HepG2 (cell line): ENCODE data around the gene UST.

Source experiments
- CTCF ChIP-seq: sonication (generic); formaldehyde crosslinking; IDR thresholded peaks from 2 replicates; pipeline ENCODE4 v1.5.0; 2020; ENCODE audit warnings: mild to moderate bottlenecking, missing genetic modification reagents, moderate library complexity
- IRF2 ChIP-seq: IDR thresholded peaks from 2 replicates; pipeline ENCODE4 v1.6.1; 2018; ENCODE audit warnings: missing genetic modification reagents, missing compliant biosample characterization
- KDM5A ChIP-seq: fragments of 200-600 bp; sonication (generic); IDR thresholded peaks from 2 replicates; pipeline ENCODE4 v1.7.0; 2018; ENCODE audit warnings: antibody characterized with exemption, mild to moderate bottlenecking, low read length, borderline replicate concordance
- MAFK ChIP-seq, 2 experiments: IDR thresholded peaks in 1 of 2; conservative IDR thresholded peaks in 1 of 2; 2 replicates each; pipeline ENCODE4 v1.6.1; 2011; ENCODE audit warnings: improper control_type of control experiment in 2 of 2, low read length in 2 of 2
- MTA3 ChIP-seq: sonication (generic); formaldehyde crosslinking; IDR thresholded peaks from 2 replicates; pipeline ENCODE4 v1.4.0; 2020; ENCODE audit warnings: missing genetic modification reagents
- NFYB ChIP-seq: sonication (generic); formaldehyde crosslinking; IDR thresholded peaks from 2 replicates; pipeline ENCODE4 v1.4.0; 2020; ENCODE audit warnings: missing genetic modification reagents
- POLR2AphosphoS5 ChIP-seq: IDR thresholded peaks from 2 replicates; pipeline ENCODE4 v1.6.1; 2012; ENCODE audit warnings: low read depth, low read length
- ZBTB40 ChIP-seq, 2 experiments: fragments of 450-650 bp in 1 of 2; sonication (generic) in 1 of 2; formaldehyde crosslinking in 1 of 2; IDR thresholded peaks; 2 replicates each; pipeline versions ENCODE4 v1.6.1 to v1.8.0; 2016 to 2022; ENCODE audit warnings: antibody characterized with exemption in 1 of 2, mild to moderate bottlenecking in 1 of 2, missing genetic modification reagents in 1 of 2
- ZNF12 ChIP-seq: sonication (generic); formaldehyde crosslinking; IDR thresholded peaks from 2 replicates; pipeline ENCODE4 v1.5.0; 2020; ENCODE audit warnings: missing genetic modification reagents
- ZNF670 ChIP-seq: sonication (generic); formaldehyde crosslinking; IDR thresholded peaks from 2 replicates; pipeline ENCODE4 v1.8.0; 2022; ENCODE audit warnings: mild to moderate bottlenecking, missing genetic modification reagents, borderline replicate concordance

GRCh38 chr6:149008741-149009140 is 261.9 kb downstream of the UST start:
- TF ChIP-seq POLR2AphosphoS5 (no peak), MAFK (conservative IDR thresholded peaks at IDR 0.05 in 1 of 2, IDR thresholded peaks at IDR 0.05 in 1 of 2; ENCODE audit: low read length in 2 of 2) (peak; percentile 96 to 98), CTCF (CRISPR knock-in tag) (no peak), MTA3 (CRISPR knock-in tag) (no peak), IRF2 (CRISPR knock-in tag) (no peak), NFYB (CRISPR knock-in tag) (no peak), ZNF670 (CRISPR knock-in tag) (no peak), ZNF12 (CRISPR knock-in tag) (no peak), ZBTB40 (IDR thresholded peaks at IDR 0.05) (no peak), ZBTB40 (CRISPR knock-in tag; IDR thresholded peaks at IDR 0.05) (no peak), KDM5A (no peak)
